DOHH2 (cell line): ENCODE data around the gene ADCY1.
"Not testable (repeated sequence)": the region's sequence is repeated elsewhere in the genome, so short reads cannot be mapped to it uniquely, and the experiment has no call there.

Experiments used
- EZH2phosphoT487 ChIP-seq: fragments of 200-600 bp; sonication (generic); IDR thresholded peaks from 2 replicates; pipeline ENCODE4 v1.6.1; 2017; ENCODE audit warnings: borderline replicate concordance, mild to moderate bottlenecking, antibody characterized with exemption, low read length, moderate library complexity, mixed read lengths
- TF ChIP-seq, protein P1 (sequence below): fragments of 200-600 bp; sonication (generic); IDR thresholded peaks from one replicate; pipeline ENCODE4 v1.5.1; 2014; ENCODE audit warnings: antibody characterized with exemption, mild to moderate bottlenecking, low read depth, low read length; ENCODE audit not compliant: poor library complexity, severe bottlenecking

DNA sequence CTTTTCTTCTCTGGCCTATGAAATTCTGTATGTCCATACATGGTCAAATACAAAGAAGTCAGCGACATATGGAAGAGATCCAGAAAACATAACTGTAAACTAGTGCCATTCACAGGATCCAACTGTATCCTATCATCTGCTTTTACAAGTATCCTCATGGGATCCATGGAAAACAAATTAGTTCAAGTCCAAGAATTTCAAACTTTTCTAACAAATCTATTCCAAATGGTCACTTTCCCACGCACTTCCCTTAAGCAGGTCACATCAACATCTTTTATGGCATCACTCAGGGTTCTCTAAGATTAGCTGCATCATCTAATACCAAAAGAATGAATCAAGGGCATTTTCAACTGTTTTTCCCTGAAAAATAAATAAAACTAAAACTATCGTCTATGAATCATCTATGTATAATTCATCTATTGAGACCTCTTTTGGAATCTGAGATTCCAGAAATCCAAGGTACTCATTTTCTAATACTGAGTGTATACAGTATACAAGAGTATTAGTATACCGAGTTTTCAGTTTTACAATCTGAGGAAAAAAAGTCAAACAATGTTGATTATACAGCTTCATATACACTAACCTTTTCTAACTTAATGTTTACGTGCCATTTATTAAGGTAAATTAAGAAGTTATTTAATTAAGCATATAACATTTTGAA lies 187.5 kb downstream of the ADCY1 start:
- TF ChIP-seq, protein P1, sequence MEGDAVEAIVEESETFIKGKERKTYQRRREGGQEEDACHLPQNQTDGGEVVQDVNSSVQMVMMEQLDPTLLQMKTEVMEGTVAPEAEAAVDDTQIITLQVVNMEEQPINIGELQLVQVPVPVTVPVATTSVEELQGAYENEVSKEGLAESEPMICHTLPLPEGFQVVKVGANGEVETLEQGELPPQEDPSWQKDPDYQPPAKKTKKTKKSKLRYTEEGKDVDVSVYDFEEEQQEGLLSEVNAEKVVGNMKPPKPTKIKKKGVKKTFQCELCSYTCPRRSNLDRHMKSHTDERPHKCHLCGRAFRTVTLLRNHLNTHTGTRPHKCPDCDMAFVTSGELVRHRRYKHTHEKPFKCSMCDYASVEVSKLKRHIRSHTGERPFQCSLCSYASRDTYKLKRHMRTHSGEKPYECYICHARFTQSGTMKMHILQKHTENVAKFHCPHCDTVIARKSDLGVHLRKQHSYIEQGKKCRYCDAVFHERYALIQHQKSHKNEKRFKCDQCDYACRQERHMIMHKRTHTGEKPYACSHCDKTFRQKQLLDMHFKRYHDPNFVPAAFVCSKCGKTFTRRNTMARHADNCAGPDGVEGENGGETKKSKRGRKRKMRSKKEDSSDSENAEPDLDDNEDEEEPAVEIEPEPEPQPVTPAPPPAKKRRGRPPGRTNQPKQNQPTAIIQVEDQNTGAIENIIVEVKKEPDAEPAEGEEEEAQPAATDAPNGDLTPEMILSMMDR: not testable (repeated sequence)
- not testable (repeated sequence) for TF ChIP-seq EZH2phosphoT487
